Measurements from ENCODE around the gene SFXN3.
"Not testable (repeated sequence)": the region's sequence is repeated elsewhere in the genome, so short reads cannot be mapped to it uniquely, and the experiment has no call there.

Gene SFXN3

DNA sequence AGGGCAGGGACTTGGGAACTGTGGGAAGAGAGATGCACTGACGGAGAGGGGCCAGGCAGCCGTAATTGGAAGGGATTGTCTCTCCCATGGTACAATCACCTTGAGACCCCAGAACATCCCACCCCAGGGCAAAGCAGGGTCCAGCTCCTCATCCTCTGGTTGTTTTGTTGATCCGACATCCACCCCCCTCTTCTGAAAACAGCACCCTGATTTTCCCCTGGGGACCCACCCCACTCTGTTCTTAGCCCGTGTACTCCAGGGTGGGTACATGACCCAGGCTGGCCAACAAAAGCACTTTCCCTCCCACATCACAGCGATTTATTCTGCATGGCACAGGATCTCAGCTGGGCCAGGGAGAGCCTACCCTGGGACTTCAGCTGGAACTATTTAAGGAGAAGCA is 14.2 kb upstream of the SFXN3 start:
- DNase-seq: no peak

GRCh38 chr10:101018118-101018599 is 12.9 kb upstream of the SFXN3 start:
- no peak for DNase-seq

- DNase-seq: peak; percentile 41 to 66 (median 54)
Measured at GRCh38 chr10:101018600-101019439, 12.2 kb upstream of the SFXN3 start.

DNA sequence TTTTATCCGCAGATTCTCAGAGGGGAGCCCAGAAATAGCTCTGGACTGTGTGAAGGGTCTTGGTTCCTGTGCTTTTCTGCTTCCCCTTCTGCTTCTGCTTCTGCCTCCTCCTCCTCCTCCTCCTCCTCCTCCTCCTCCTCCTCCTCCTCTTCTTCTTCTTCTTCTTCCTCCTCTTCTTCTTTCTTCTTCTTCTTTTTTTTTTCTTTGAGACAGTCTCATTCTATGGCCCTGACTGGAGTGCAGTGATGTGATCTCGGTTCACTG is 11.7 kb upstream of the SFXN3 start:
- DNase-seq: no peak

DNA sequence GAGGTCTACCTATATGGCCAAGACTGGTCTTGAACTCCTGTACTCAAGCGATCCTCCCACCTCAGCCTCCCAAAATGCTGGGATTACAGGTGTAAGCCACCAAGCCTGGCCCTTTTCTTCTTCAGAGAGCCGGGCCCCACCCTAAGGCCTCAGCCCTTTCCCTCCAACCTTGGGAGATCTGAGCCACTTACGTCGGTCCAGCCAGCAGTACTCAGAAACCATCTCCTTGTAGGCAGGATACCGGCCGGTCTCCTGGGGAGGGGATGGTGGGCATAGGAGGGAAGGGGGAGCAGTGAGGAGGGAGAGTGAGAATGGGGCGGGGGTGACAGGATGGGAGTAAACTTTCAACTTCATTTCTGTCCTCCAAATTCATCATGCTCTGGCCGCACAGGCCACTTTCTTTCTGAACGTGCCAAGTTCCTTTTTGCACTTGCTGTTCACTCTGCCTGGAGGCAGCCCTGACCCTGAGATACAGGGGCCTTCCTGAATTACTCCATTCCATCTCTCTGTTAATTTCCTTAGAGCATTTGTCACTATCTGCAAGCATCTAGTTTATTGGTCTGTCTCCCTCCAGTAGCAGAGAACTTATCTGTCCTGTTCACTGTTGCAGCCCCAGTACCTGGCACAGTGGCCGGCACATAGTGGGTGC is 10.5 kb upstream of the SFXN3 start:
- no peak for DNase-seq

- DNase-seq: no peak
Measured at GRCh38 chr10:101021239-101021638, 9.8 kb upstream of the SFXN3 start.

GRCh38 chr10:101021692-101022251 is 9.3 kb upstream of the SFXN3 start:
- DNase-seq: no peak

- no peak for DNase-seq
Measured at GRCh38 chr10:101022967-101023705, 7.9 kb upstream of the SFXN3 start.

GRCh38 chr10:101027106-101027720 is 3.8 kb upstream of the SFXN3 start:
- no peak for DNase-seq

DNA sequence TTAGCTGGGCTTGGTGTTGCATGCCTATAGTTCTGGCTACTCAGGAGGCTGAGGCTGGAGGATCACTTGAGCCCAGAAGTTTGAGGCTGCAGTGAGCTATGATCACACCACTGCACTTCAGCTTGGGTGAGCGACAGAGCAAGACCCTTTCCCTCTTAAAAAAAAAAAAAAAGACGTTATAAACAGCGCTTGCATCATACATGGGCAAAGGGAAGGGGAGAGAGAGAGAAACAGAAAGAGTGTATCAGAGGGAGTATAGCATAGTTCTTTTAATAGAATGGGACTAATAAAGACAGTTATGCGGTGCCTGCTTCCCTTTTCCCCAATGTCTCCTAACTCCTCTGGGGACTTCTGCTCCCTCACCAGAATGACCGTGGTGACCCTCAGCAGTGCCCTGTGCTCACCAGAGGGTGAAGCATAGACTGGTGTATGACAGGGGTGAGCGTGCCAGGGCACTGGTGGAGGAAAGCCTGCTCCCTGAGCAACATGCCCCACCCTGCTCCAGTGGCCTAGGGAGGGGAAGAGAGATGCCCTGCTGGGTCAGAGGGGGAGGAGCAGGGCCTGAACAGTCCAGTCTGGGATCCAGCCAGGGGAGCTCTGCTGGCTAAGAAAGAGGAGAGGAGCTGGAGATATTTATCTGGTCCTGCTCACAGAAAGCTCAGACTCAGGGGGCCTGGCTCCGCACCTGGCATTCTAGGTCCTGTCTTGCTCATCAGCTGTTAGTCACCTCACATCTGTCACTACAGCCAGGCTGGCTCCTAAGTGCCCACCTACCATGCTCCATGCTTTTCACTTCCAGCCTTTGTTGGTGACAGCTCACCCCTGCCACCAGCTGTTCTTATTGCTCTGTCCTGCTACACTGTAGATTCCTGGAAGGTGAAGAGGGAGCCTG is 2.3 kb upstream of the SFXN3 start:
- peak in 1 of 3 experiments; percentile 46 for DNase-seq

DNA sequence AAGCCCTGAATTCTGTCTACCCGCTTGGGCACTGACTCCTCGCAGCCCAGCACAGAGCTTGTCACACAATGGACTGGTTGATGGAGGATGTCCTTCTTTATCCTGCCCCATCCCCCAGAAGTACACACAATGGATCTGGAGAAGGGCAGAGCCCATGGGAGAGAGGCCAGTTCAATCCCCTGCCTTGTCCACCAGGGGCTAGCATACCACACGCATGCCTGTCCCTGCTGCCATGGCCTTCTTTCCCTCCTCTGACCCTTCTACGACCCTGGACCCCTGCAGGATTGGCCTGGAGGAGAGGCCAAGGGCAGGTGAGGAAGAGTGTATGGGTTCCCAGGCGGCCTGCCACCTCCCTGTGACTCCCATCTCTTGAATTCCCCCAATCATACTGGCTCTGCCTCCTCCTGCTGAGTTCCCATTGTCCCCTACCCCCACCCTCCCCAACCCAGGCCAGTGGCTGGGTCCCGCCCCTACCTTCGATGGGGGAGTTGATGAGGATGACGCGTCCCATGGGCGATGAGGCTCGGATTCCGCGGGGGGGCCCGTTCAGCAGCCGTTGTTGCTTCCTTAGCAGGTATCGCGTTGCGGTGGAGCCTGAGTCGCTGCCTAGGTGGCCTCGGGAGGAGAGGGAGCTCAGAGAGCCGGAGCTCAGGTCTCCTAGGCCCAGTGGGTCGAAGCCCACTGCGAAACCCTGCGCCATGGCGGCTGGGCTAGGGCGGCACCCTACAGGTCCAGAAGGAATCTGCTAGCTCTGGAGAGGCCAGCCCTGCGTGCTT is 1.3 kb upstream of the SFXN3 start:
- DNase-seq: peak in 1 of 3 experiments; percentile 8

GRCh38 chr10:101030496-101031127 is 422 bp upstream of the SFXN3 start:
- no peak for DNase-seq

DNA sequence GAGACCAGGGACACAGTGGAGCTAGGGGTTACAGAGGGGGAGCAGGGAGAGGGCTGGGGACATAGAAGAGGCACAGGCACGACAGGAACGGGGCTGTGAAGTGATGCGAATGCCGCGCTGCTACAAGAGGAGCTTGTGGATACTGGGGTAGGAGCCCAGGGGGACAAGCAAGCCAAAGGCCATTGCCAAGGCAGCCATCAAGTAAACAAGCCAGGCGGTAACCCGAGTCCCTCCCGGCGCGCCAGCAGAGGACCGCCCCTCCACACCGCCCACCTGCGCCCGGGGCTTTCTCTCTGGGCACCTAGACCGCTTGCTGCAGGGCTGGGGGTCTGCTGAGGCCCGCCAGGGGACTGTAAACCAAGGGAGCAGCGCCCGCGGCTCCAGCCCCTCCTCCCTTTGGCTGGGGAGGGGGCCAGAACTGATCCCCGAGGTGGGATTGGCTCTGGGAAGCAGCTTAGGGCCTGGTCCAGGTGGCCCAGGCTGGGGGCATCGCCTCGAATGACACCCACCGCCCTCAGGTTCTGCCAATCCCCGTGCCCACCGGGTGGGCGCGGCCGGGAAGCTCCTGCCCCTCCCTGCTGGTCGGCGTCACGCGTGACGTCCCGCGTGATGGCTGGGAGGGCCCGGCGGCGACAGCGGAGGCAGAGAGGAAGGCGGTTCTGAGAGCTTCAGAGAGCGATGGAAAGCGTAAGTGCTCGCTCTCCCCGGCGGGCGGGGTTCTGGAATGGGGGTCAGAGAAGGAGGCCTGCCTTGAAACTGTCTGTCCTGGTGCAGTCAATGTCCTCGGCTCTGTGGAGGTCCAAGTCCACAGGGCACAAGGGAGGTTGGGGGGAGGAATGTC is 982 bp downstream of the SFXN3 start:
- DNase-seq: peak; percentile 50 to 62 (median 51)

- DNase-seq: no peak
Measured at GRCh38 chr10:101032637-101033224, 1.7 kb downstream of the SFXN3 start.

DNA sequence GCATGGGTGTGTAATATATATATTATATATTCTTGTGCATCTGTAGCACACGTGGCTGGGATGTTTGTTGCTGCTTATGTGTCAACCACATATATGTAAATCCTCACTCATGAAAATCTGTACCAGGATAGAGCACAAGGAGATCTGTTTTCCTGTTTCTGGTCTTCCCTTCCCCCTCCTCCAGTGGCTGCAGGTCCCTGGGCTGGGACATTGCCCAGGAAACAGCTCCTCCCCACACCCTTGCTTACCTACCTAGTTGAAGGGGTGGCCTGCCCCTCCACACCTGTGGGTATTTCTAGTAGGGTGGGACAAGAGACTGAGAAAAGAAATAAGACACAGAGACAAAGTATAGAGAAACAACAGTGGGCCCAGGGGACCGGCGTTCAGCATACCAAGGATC is 2.2 kb downstream of the SFXN3 start:
- DNase-seq: no peak

DNA sequence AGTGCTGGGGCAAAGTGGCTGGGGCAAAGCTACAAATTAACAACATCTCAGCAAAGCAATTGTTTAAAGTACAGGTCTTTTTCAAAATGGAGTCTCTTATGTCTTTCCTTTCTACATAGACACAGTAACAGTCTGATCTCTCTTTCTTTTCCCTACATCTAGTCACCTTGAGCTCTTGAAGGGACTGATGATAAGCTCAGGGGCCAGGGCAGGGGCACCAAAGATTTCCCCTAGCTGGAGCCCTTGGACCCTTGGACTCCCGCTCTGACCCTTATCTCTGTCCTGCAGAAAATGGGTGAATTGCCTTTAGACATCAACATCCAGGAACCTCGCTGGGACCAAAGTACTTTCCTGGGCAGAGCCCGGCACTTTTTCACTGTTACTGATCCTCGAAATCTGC is 3.4 kb downstream of the SFXN3 start:
- DNase-seq: not testable (repeated sequence)

GRCh38 chr10:101035314-101035713 is 4.3 kb downstream of the SFXN3 start:
- no peak for DNase-seq

- no peak for DNase-seq
Measured at GRCh38 chr10:101035916-101036702, 5.1 kb downstream of the SFXN3 start.
